Measurements from ENCODE around the gene RHOB.

Gene RHOB

GRCh38 chr2:20496076-20496872 is 49.4 kb downstream of the RHOB start:
- DNase-seq (ENCODE audit: low spot score): no peak

DNA sequence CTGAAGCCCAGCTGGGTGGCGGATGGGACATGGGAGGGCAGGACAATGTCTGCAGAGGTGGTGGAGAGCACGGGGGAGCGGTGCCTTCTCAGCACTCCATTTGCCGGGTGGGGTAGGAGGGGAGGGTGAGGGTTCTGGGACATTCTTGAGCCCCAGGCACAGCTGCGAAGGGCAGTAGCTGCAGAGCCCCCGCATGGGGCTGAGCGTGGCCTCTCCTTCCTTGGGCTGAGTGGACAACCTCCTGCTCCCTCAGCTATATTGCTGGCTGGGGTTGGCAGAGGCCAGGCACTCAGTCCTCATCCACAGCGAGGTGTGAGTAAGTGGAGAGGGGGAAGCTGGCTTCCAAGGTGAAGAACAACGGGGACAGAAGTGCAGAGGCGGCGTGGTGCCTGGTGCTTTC is 50.1 kb downstream of the RHOB start:
- DNase-seq (ENCODE audit: low spot score): no peak

Measured in CD4-positive, alpha-beta T cell treated with Interleukin-6 at 100 ng/mL for 8 hours (primary cell).